AG04449 (cell line): ENCODE data around the gene RBP3.

Experiments
- CTCF ChIA-PET: fragments of 350-600 bp; formaldehyde crosslinking; extraction: SDS; loops from one replicate; lab custom pipeline; 2021; ENCODE audit warnings: antibody characterized with exemption; lab: Yijun Ruan, JAX
- POLR2A ChIA-PET: fragments of 400-600, 350-600 bp; formaldehyde crosslinking; extraction: SDS; loops from one replicate; lab custom pipeline; 2020; ENCODE audit warnings: antibody characterized with exemption, inconsistent platforms; lab: Yijun Ruan, JAX
- DNase-seq: peaks from one replicate; pipeline ENCODE4 v3.0.0-alpha.2; 2010; ENCODE audit warnings: low read depth, low spot score
- H3K4me3 ChIP-seq: 2 replicates; pipeline ENCODE4 v1.5.1; 2011; ENCODE audit warnings: low read depth, mild to moderate bottlenecking, control low read depth, low read length
- CTCF ChIP-seq: IDR thresholded peaks from one replicate; pipeline ENCODE4 v1.5.1; 2011; ENCODE audit warnings: mild to moderate bottlenecking, moderate library complexity, low read length, control low read depth, inconsistent platforms; ENCODE audit not compliant: insufficient read depth; ENCODE audit errors: missing control alignments

RBP3 gene

GRCh38 chr10:47321521-47322195 is 26.5 kb upstream of the RBP3 start:
- H3K4me3 ChIP-seq, result no peak overlapping the region
- CTCF ChIA-PET, result interaction anchor here (0.9 to 4.9 kb wide), 5 partner anchors 9 to 276 kb away, joined by 3 to 48 read pairs (median 5); no protein-coding TSS in a partner anchor
- POLR2A ChIA-PET, result no interaction called here
- TF ChIP-seq CTCF, result no peak
- no peak for DNase-seq

GRCh38 chr10:47322300-47323061 is 25.7 kb upstream of the RBP3 start, which contains the start of gene GDF2:
Gene GDF2, plus strand, starts transcription at chr10:47322454. Its CDS starts 215 bp downstream, at chr10:47322669.
- POLR2A ChIA-PET, result no interaction called here
- H3K4me3 ChIP-seq, result no peak within 1 kb of the TSS
- CTCF ChIA-PET, result interaction anchor here (1.4 to 4.9 kb wide), 4 partner anchors 9 to 298 kb away, joined by 3 to 48 read pairs (median 6); no protein-coding TSS in a partner anchor
- no peak for TF ChIP-seq CTCF
- DNase-seq, result no peak

GRCh38 chr10:47323087-47323486 is 25.1 kb upstream of the RBP3 start:
- TF ChIP-seq CTCF, result no peak
- CTCF ChIA-PET, result interaction anchor here (1.4 to 4.9 kb wide), 4 partner anchors 10 to 298 kb away, joined by 3 to 48 read pairs (median 6); no protein-coding TSS in a partner anchor
- H3K4me3 ChIP-seq, result no peak overlapping the region
- POLR2A ChIA-PET, result no interaction called here
- no peak for DNase-seq

DNA sequence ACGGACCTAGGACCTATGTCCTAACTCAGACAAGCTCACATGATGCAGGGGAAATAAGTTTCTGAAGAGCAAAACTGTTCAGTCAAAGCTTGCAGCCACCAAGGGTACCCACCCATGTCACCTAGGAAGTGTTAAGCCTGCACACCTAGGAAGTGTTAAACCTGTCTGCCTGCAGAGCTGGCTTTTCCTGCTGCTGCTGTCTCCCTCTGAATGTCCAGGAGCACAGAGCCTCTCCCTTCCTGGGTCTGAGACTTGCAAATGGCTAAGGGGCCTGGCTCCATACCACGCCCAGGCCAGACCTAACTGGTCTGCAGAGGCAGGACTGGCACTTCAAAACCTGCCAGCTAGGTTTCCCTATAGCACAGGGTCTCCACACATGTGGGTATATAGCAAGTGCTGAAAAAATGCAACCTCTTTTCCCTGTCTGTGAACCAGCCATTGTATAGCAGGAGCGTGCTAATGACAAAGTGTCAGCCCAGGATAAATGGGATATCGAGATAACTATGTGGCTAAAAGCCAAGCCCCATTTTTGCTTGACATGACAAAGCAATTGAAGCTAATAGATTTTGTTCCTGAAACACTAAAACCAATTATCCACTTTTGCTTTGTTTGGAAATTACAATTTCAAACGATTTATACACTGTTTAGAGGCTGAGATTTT is 24.4 kb upstream of the RBP3 start:
- POLR2A ChIA-PET, result no interaction called here
- CTCF ChIA-PET, result interaction anchor here (1.6 to 4.9 kb wide), 3 partner anchors 11 to 299 kb away, joined by 4 to 48 read pairs (median 8); no protein-coding TSS in a partner anchor
- H3K4me3 ChIP-seq, result no peak overlapping the region
- DNase-seq, result no peak
- no peak for TF ChIP-seq CTCF

- POLR2A ChIA-PET, result no interaction called here
- CTCF ChIA-PET, result interaction anchor here (0.8 to 4.9 kb wide), 2 partner anchors 12 to 15 kb away, joined by 3 to 48 read pairs; no protein-coding TSS in a partner anchor
Observed at GRCh38 chr10:47325303-47326291, 22.6 kb upstream of the RBP3 start.

More at GRCh38 chr10:47325303-47326291, 22.6 kb upstream of the RBP3 start:
- H3K4me3 ChIP-seq, result no peak overlapping the region
- no peak for DNase-seq
- TF ChIP-seq CTCF, result no peak
